Pancreas (tissue), 10 donors: ENCODE results near the gene PLCG2. TPM values are rescaled to one million over a fixed set of nuclear protein-coding genes. Genes with fewer than 3 reads are reported as not detected.

ENCODE experiments used
- ATAC-seq, 4 donors: fragments of 200-7000 bp; cut with Tn5 transposase; one replicate each; pipeline versions ENCODE4 v1.8.0 to v1.9.1; 2020; ENCODE audit warnings: mild to moderate bottlenecking in 4 of 4, moderate library complexity in 4 of 4
- DNase-seq, 6 donors: peaks; one replicate each; pipeline ENCODE4 v3.0.0-alpha.2; 2020
- FAIRE-seq: peaks from 2 replicates; lab custom pipeline; 2012; peaks lifted over from hg19 to GRCh38; lab: Jason Lieb, UNC
- H3K27ac ChIP-seq, 4 donors: fragments of 200-600 bp; sonication (generic); 1 replicate in 3 of 4; 2 replicates in 1 of 4; pipeline versions ENCODE4 v1.5.0 to v1.8.0; 2020
- H3K27me3 ChIP-seq, 4 donors: fragments of 200-600 bp; one replicate each; pipeline ENCODE4 v1.8.0; 2021
- H3K36me3 ChIP-seq, 3 donors: fragments of 200-600 bp; sonication (generic) in 1 of 3; one replicate each; pipeline versions ENCODE4 v1.5.0 to v1.8.0; 2020 to 2021
- H3K4me1 ChIP-seq, 3 donors: fragments of 200-600 bp; one replicate each; pipeline ENCODE4 v1.8.0; 2021
- H3K4me3 ChIP-seq, 4 donors: fragments of 200-600 bp; sonication (generic) in 2 of 4; one replicate each; pipeline versions ENCODE4 v1.5.0 to v1.8.0; 2020 to 2021
- H3K9me3 ChIP-seq, 4 donors: fragments of 200-600 bp; one replicate each; pipeline ENCODE4 v1.8.0; 2021
- WGBS, 2 donors: extraction: QIAGEN DNeasy Blood & Tissue Kit; methylation state at CpG; one replicate each; pipeline ENCODE4 v1.1.7; 2013; 5-methylcytosine and 5-hydroxymethylcytosine counted together
- intact Hi-C, 3 donors: fragments of 100-400 bp; cut with DNase I; formaldehyde crosslinking; loops; one replicate each; pipeline versions ENCODE4 v1.11.1 to v1.14.2; 2022
- polyA plus RNA-seq, 2 donors: library from polyadenylated mRNA; stranded (reverse); fragments of 200-250 nt; gene quantifications; one replicate each; pipeline ENCODE4 v1.2.3, GENCODE V29; 2013
- total RNA-seq, 6 donors: library from RNA; stranded (reverse); fragmentation: NEBNext Ultra II Directional in 4 of 6; extraction: Animal tissue kit (Norgen Biotek cat#: 25700) in 4 of 6; gene quantifications; one replicate each; pipeline versions ENCODE4 v1.2.1 to v1.2.4, GENCODE V29; 2021 to 2023
- TF ChIP-seq, protein P1 (sequence below), 4 donors: fragments of 200-600 bp; sonication (generic) in 3 of 4; IDR thresholded peaks; one replicate each; pipeline versions ENCODE4 v1.5.0 to v1.8.0; 2021; ENCODE audit warnings: antibody characterized with exemption in 4 of 4
- donor health status: healthy with polysubstance abuse.
- donor health status: DM: no; HTN: no; CAD: no; lungs with moderate emphysema.
- donor health status: DM: no; HTN: no; CAD: no.
- donor health status: control.
- donor health status: control.
- donor health status: Bipolar disorder and iron deficiency.
- donor health status: DM: yes; HTN: yes; CAD: no.
- donor health status: DM: no; HTN: no; CAD: no.
- donor health status: DM: no; HTN: no; CAD: no.
- donor health status: DM: yes; HTN: yes; CAD: no.

PLCG2 gene
- total and polyA plus RNA-seq, 8 donors = 3.7 to 23.6 (median 8.0) TPM

DNA sequence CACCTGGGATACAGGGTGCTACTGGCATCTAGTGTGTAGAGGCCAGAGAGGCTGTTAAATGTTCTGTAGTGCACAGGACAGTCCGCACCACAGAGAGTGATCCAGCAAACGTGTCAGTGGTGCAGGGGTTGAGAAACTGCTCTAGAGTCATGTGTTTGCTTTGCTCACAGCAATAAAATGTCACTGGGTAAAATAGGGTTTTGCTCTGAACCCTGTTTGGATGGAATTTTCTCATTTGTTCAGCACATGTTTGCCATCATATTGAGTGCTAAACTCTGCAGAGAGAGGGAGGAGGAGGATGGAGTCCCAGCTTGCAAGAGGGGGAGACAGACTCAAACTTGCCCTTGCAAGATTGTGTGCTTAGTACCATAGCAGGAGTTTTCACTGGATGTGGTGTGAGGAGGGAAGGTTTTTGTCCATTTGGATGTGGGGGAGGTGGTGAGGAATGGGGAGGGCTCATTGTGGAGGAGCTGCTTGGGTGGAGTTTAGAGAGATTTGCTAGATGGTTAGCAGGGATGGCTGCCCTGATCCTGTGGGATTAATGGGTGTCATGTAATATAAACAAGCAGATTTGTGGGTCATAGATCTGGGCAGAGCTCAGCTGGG, 11.8 kb downstream of the PLCG2 start:
- WGBS, 2 donors = 54 to 57% methylated on average over 2 of the region's 2 CpGs
- no peaks in the 10 kb centered on the region for H3K9me3 ChIP-seq
- no peak for FAIRE-seq
- H3K27ac ChIP-seq = no peak overlapping the region
- H3K4me3 ChIP-seq = no peak overlapping the region
- TF ChIP-seq, protein P1, sequence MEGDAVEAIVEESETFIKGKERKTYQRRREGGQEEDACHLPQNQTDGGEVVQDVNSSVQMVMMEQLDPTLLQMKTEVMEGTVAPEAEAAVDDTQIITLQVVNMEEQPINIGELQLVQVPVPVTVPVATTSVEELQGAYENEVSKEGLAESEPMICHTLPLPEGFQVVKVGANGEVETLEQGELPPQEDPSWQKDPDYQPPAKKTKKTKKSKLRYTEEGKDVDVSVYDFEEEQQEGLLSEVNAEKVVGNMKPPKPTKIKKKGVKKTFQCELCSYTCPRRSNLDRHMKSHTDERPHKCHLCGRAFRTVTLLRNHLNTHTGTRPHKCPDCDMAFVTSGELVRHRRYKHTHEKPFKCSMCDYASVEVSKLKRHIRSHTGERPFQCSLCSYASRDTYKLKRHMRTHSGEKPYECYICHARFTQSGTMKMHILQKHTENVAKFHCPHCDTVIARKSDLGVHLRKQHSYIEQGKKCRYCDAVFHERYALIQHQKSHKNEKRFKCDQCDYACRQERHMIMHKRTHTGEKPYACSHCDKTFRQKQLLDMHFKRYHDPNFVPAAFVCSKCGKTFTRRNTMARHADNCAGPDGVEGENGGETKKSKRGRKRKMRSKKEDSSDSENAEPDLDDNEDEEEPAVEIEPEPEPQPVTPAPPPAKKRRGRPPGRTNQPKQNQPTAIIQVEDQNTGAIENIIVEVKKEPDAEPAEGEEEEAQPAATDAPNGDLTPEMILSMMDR (IDR thresholded peaks at IDR 0.05) = no peak
- ATAC-seq = no peak
- intact Hi-C loops = no loop called here
- H3K4me1 ChIP-seq = peaks cover 0 to 5% (median 0%) of the 10 kb centered on the region in 3 donors
- DNase-seq = no peak
- no peaks in the 10 kb centered on the region for H3K27me3 ChIP-seq
- no peaks in the 10 kb centered on the region for H3K36me3 ChIP-seq

DNA sequence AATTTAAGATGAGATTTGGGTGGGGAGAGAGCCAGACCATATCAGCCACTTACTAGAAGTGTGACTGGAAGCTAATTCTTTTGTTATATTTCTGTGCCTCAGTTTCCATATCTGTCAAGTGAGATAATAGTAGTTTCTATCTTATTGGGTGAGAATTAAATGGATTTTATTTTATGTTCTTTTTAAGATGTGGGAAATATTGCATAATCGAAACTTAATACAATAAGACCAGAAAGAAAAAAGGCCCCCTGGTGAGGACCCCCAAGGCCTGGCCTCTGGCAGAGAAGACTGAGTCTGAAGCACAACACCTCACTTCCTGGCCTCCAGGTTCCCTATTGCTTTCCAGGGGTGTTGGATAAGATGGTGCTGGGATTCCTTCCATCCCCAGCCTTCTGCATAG, 13.7 kb downstream of the PLCG2 start:
- ATAC-seq (no peak), FAIRE-seq (no peak), DNase-seq (no peak)
- TF ChIP-seq, protein P1 (IDR thresholded peaks at IDR 0.05) = no peak
- H3K4me1 ChIP-seq = no peaks in the 10 kb centered on the region
- 45 to 76% methylated on average over 1 of the region's 1 CpG for WGBS, 2 donors
- intact Hi-C loops = no loop called here
- no peaks in the 10 kb centered on the region for H3K9me3 ChIP-seq
- H3K27ac ChIP-seq = no peak overlapping the region
- H3K27me3 ChIP-seq = no peaks in the 10 kb centered on the region
- no peak overlapping the region for H3K4me3 ChIP-seq
- H3K36me3 ChIP-seq = no peaks in the 10 kb centered on the region

DNA sequence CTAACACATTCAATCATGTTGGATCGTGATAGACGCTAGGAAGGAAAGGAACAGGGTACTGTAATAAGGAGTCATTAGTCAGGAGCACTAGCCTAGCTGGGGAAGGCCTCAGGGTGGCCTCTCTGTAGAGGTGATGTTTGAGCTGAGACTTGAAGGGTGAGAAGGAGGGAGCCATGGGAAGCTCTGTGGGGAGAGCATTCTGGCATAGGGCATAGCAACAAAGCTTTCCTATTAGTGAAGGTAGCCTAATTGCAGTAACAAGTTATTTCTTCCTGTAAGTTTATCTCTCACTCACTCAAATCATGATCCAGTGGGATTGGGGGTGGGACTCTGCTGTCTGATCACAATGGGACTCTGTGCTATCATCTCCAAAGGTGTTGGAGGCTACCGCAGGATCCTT, 16.1 kb downstream of the PLCG2 start:
- Histone ChIP-seq H3K27ac (no peak overlapping the region), H3K36me3 (no peaks in the 10 kb centered on the region), H3K9me3 (no peaks in the 10 kb centered on the region), H3K27me3 (no peaks in the 10 kb centered on the region), H3K4me1 (no peaks in the 10 kb centered on the region), H3K4me3 (no peak overlapping the region)
- no peak for ATAC-seq
- DNase-seq = no peak
- TF ChIP-seq, protein P1 (IDR thresholded peaks at IDR 0.05) = no peak
- intact Hi-C loops = no loop called here
- FAIRE-seq = no peak
- WGBS, 2 donors = 94 to 98% methylated on average over 3 of the region's 3 CpGs

DNA sequence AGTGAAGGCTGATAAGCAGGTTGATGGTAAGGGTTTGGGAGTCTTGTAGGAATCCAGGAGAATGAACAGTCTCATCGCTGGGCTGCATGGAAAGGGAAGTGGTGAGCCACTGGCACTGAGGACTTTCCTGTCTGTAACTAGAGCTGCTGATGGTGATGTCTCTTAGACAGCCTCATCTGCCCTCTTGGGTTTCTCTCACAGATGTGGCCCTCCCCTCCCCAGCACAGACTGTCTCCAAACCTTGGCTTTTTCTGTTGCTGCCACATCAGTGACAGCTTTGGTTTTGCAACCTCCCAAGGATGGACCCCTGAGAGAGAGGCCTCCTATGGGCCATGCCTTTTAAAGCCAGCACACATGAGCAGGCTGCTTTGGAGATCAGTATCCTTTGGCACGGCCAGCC, 16.9 kb downstream of the PLCG2 start:
- Histone ChIP-seq H3K36me3 (no peaks in the 10 kb centered on the region), H3K27ac (no peak overlapping the region), H3K9me3 (no peaks in the 10 kb centered on the region), H3K4me1 (no peaks in the 10 kb centered on the region), H3K27me3 (no peaks in the 10 kb centered on the region), H3K4me3 (no peak overlapping the region)
- TF ChIP-seq, protein P1 (IDR thresholded peaks at IDR 0.05) = no peak
- FAIRE-seq = no peak
- WGBS, 2 donors = 84 to 89% methylated on average over 2 of the region's 2 CpGs
- intact Hi-C loops = no loop called here
- ATAC-seq = peak in 1 of 4 donors; percentile 29
- DNase-seq = no peak

DNA sequence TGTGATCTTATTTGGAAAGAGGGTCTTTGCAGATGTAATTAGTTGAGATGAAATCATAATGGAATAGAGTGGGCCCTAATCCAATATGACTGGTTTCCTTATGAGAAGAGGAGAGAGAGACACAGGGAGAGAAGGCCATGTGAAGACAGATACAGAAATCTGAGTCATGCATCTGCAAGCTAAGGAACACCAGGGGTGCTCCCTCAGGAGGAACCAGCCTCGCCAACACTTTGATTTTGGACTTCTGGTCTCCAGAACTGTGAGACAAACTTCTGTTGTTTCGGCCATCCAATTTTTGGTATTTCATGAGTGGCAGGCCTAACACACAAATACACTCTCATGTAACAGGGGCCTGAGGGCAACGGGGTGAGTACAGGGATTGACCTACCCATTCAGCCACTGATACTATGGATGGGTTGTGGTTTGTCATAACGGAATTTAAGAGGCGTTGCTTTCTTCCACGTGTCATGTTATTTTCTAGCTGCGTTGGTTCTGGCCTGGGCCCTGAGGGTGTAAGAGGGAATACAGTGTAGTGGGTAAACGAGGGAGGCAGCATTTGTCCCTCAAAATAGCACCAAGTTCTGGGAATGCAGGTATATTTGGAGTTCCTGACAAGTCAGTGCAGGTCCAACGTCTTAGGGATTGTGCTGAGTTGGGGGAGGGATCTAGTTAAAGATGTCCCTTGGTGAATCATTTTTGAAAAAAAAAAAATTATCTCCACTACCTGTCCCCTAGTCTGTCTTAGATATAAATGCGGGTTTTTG, 17.7 kb downstream of the PLCG2 start:
- no peaks in the 10 kb centered on the region for H3K4me1 ChIP-seq
- 82 to 87% methylated on average over 10 of the region's 10 CpGs for WGBS, 2 donors
- H3K27ac ChIP-seq = no peak overlapping the region
- TF ChIP-seq, protein P1 (IDR thresholded peaks at IDR 0.05) = no peak
- H3K9me3 ChIP-seq = no peaks in the 10 kb centered on the region
- DNase-seq (no peak), FAIRE-seq (no peak), ATAC-seq (no peak)
- H3K4me3 ChIP-seq = no peak overlapping the region
- H3K27me3 ChIP-seq = no peaks in the 10 kb centered on the region
- intact Hi-C loops = no loop called here
- no peaks in the 10 kb centered on the region for H3K36me3 ChIP-seq
